Right lobe of liver (tissue), 6 donors: Measurements from ENCODE around the gene CNPPD1. TPM values are rescaled to one million over a fixed set of nuclear protein-coding genes. Genes with fewer than 3 reads are reported as not detected.
A peak's percentile ranks its signal among the peaks of the same experiment; 100 is the strongest.
"Not testable (repeated sequence)": the region's sequence is repeated elsewhere in the genome, so short reads cannot be mapped to it uniquely, and the experiment has no call there.

ENCODE experiments used
- ATAC-seq, 4 donors: fragments of 200-7000 bp; cut with Tn5 transposase; one replicate each; pipeline ENCODE4 v1.9.1; 2020; ENCODE audit warnings: mild to moderate bottlenecking in 4 of 4, moderate library complexity in 4 of 4
- DNase-seq, 3 donors: peaks; one replicate each; pipeline ENCODE4 v3.0.0-alpha.2; 2020
- H3K27ac ChIP-seq, 3 donors: fragments of 200-600 bp; one replicate each; pipeline ENCODE4 v1.8.0; 2022
- H3K27me3 ChIP-seq, 2 donors: fragments of 200-600 bp; one replicate each; pipeline ENCODE4 v1.8.0; 2022
- H3K36me3 ChIP-seq, 4 donors: fragments of 200-600 bp; sonication (generic) in 1 of 4; one replicate each; pipeline versions ENCODE4 v1.5.1 to v1.8.0; 2017 to 2022; ENCODE audit warnings: control low read depth in 1 of 4
- H3K4me1 ChIP-seq, 4 donors: fragments of 200-600 bp; sonication (generic) in 1 of 4; one replicate each; pipeline versions ENCODE4 v1.5.1 to v1.8.0; 2017 to 2022; ENCODE audit warnings: control low read depth in 1 of 4
- H3K4me3 ChIP-seq, 3 donors: fragments of 200-600 bp; one replicate each; pipeline ENCODE4 v1.8.0; 2022
- H3K9me3 ChIP-seq, 4 donors: fragments of 200-600 bp; sonication (generic) in 1 of 4; one replicate each; pipeline versions ENCODE4 v1.5.1 to v1.8.0; 2017 to 2022; ENCODE audit warnings: control low read depth in 1 of 4
- POLR2A ChIP-seq: fragments of 450-650 bp; IDR thresholded peaks from one replicate; pipeline ENCODE4 v1.6.1; 2017; ENCODE audit warnings: antibody characterized with exemption, mild to moderate bottlenecking
- WGBS: methylation state at CpG from one replicate; pipeline ENCODE4 v1.1.6; 2018; ENCODE audit warnings: low coverage, low lambda C conversion rate; ENCODE audit not compliant: insufficient coverage; ENCODE audit errors: missing lambda C conversion rate; 5-methylcytosine and 5-hydroxymethylcytosine counted together
- intact Hi-C, 2 donors: fragments of 100-400 bp; cut with DNase I; formaldehyde crosslinking; loops; one replicate each; pipeline versions ENCODE4 v1.11.2 to v1.14.1; 2022
- total RNA-seq, 6 experiments: library from RNA; depleted of rRNA in 2 of 6; stranded (reverse); fragments of >200 nt in 2 of 6; fragmentation: NEBNext Ultra II Directional in 3 of 6; extraction: Animal tissue kit (Norgen Biotek cat#: 25700) in 3 of 6; gene quantifications; one replicate each; pipeline versions ENCODE4 v1.1.0 to v1.2.4, GENCODE V29; 2016 to 2023
- TF ChIP-seq, protein P1 (sequence below), 4 donors: fragments of 200-600 bp in 3 of 4; fragments of 450-650 bp in 1 of 4; IDR thresholded peaks; one replicate each; pipeline versions ENCODE4 v1.5.1 to v1.8.0; 2016 to 2022; ENCODE audit warnings: antibody characterized with exemption in 4 of 4, mild to moderate bottlenecking in 2 of 4
- donor health status: DM: no; HTN: yes; CAD: no.
- donor health status: DM: no; HTN: no; CAD: no.
- donor health status: DM: no; HTN: no; CAD: no.
- donor health status: DM: no; HTN: yes; CAD: no.
- donor health status: DM: no; HTN: yes; CAD: no.

The CNPPD1 gene
- total RNA-seq, 6 experiments from 2014 or later = 22.3 to 37.1 (median 30.2) TPM

DNA sequence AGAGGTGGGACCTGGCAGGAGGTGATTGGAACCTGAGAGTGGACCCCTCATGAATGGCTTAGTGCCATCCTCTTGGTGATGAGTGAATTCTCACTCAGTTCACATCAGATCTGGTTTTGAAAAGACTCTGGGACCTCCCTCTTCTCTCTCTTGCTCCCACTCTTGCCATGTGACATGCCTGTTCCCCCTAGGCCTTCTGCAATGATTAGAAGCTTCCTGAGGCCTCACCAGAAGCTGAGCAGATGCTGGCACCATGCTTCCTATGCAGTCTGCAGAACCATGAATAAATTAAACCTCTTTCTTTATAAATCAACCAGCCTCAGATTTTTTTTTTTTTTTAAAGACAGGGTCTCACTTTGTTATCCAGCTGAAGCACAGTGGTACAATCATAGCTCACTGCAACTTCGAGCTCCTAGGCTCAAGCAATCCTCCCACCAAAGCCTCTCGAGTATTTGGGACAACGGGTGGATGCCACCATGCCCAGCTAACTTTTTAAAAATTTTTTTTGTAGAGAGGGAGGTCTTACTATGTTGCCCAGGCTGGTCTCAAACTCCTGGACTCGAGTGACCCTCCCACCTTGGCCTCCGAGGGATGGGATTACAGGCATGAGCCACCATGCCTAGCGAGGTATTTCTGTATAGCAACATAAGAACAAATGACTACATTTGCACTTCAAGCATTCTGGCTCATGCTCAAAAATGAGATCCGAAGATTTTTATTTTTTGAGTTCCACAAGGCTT is 27.9 kb upstream of the CNPPD1 start:
- no peak for ATAC-seq
- Histone ChIP-seq H3K4me1 (peaks cover 0 to 24% (median 8%) of the 10 kb centered on the region in 4 donors), H3K27me3 (no peaks in the 10 kb centered on the region), H3K36me3 (peaks cover 0 to 10% (median 5%) of the 10 kb centered on the region in 4 donors), H3K4me3 (no peak overlapping the region), H3K9me3 (no peaks in the 10 kb centered on the region), H3K27ac (no peak overlapping the region)
- WGBS = 93% methylated on average over 7 of the region's 7 CpGs
- intact Hi-C loops = loop anchor here in 1 of 2 donors (5.0 kb wide), 1 partner anchor 32 kb away; the partner anchor contains the start of gene SLC23A3
- peak in 1 of 3 donors; percentile 34 for DNase-seq
- TF ChIP-seq, protein P1, sequence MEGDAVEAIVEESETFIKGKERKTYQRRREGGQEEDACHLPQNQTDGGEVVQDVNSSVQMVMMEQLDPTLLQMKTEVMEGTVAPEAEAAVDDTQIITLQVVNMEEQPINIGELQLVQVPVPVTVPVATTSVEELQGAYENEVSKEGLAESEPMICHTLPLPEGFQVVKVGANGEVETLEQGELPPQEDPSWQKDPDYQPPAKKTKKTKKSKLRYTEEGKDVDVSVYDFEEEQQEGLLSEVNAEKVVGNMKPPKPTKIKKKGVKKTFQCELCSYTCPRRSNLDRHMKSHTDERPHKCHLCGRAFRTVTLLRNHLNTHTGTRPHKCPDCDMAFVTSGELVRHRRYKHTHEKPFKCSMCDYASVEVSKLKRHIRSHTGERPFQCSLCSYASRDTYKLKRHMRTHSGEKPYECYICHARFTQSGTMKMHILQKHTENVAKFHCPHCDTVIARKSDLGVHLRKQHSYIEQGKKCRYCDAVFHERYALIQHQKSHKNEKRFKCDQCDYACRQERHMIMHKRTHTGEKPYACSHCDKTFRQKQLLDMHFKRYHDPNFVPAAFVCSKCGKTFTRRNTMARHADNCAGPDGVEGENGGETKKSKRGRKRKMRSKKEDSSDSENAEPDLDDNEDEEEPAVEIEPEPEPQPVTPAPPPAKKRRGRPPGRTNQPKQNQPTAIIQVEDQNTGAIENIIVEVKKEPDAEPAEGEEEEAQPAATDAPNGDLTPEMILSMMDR (IDR thresholded peaks at IDR 0.05) = no peak
- TF ChIP-seq POLR2A = no peak

- H3K9me3 ChIP-seq, H3K27me3 ChIP-seq, ATAC-seq, H3K4me1 ChIP-seq, intact Hi-C loops, H3K27ac ChIP-seq, H3K4me3 ChIP-seq, H3K36me3 ChIP-seq, DNase-seq: not testable (repeated sequence)
- 100% methylated on average over 1 of the region's 21 CpGs for WGBS
Observed at GRCh38 chr2:219201331-219201730, 24.6 kb upstream of the CNPPD1 start.

GRCh38 chr2:219200502-219201326 is 24.0 kb upstream of the CNPPD1 start:
- intact Hi-C loops = not testable (repeated sequence)

GRCh38 chr2:219199470-219200211 is 22.9 kb upstream of the CNPPD1 start:
- intact Hi-C loops = no loop called here
- DNase-seq (no peak), ATAC-seq (no peak)
- Histone ChIP-seq H3K9me3 (no peaks in the 10 kb centered on the region), H3K27ac (no peak overlapping the region), H3K27me3 (no peaks in the 10 kb centered on the region), H3K36me3 (no peaks in the 10 kb centered on the region), H3K4me1 (no peaks in the 10 kb centered on the region), H3K4me3 (no peak overlapping the region)
- 77% methylated on average over 12 of the region's 12 CpGs for WGBS
- no peak for TF ChIP-seq POLR2A
- TF ChIP-seq, protein P1 (IDR thresholded peaks at IDR 0.05) = no peak

More at GRCh38 chr2:219200502-219201326, 24.0 kb upstream of the CNPPD1 start:
- not testable (repeated sequence) for H3K36me3 ChIP-seq, ATAC-seq, H3K27ac ChIP-seq, H3K27me3 ChIP-seq, DNase-seq, H3K4me3 ChIP-seq, H3K4me1 ChIP-seq, H3K9me3 ChIP-seq
- WGBS = 59% methylated on average over 8 of the region's 26 CpGs

GRCh38 chr2:219198974-219199373 is 22.2 kb upstream of the CNPPD1 start:
- TF ChIP-seq, protein P1 (IDR thresholded peaks at IDR 0.05) = no peak
- TF ChIP-seq POLR2A = no peak
- H3K4me1 ChIP-seq = no peaks in the 10 kb centered on the region
- no peaks in the 10 kb centered on the region for H3K9me3 ChIP-seq
- WGBS = 82% methylated on average over 4 of the region's 5 CpGs
- no peaks in the 10 kb centered on the region for H3K27me3 ChIP-seq
- no peaks in the 10 kb centered on the region for H3K36me3 ChIP-seq
- ATAC-seq = no peak
- DNase-seq = peak in 1 of 3 donors; percentile 17
- intact Hi-C loops = no loop called here
- no peak overlapping the region for H3K4me3 ChIP-seq
- no peak overlapping the region for H3K27ac ChIP-seq
